ENCODE measurements around the gene SDCBP2.

Gene SDCBP2

DNA sequence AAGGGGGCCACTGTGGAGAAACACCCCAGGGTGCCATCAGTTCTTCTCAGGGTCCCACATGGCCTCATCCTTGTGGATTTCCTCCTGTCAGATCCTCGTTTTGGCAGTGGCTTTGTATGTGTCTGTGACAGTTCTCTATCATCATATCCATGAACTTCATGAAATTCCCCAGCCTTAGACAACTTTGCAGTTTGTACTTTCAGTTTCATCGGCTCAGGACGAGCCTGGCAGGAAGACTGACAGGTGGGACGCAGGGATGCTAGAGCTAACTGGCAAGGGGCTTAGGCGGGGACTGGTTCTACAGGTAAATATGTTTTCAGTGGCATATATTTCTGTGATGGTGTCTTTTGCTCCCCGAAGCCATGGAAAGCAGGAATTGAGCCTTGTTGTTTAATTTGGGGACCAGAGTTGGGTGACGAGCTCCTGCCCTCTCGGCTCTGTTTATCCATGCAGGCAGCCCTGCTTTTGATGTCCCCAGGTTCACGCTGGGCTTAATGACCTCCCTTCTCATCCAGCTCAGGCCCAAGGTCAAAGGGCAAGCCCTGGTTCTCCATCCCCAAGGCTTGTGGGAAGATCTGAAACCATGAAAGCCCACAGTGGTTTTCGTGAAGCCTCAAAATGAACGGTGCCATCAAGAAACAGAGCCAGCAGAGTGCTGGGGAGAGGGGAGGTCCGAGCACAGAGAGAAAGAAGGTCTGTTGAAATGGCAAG, 11.2 kb downstream of the SDCBP2 start:
- TF ChIP-seq, protein P1, sequence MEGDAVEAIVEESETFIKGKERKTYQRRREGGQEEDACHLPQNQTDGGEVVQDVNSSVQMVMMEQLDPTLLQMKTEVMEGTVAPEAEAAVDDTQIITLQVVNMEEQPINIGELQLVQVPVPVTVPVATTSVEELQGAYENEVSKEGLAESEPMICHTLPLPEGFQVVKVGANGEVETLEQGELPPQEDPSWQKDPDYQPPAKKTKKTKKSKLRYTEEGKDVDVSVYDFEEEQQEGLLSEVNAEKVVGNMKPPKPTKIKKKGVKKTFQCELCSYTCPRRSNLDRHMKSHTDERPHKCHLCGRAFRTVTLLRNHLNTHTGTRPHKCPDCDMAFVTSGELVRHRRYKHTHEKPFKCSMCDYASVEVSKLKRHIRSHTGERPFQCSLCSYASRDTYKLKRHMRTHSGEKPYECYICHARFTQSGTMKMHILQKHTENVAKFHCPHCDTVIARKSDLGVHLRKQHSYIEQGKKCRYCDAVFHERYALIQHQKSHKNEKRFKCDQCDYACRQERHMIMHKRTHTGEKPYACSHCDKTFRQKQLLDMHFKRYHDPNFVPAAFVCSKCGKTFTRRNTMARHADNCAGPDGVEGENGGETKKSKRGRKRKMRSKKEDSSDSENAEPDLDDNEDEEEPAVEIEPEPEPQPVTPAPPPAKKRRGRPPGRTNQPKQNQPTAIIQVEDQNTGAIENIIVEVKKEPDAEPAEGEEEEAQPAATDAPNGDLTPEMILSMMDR (IDR thresholded peaks at IDR 0.05; ENCODE audit: low read depth, low read length, missing control alignments), result no peak
- no peak for DNase-seq (ENCODE audit: low read depth)
- no peak overlapping the region for H3K4me3 ChIP-seq (ENCODE audit: low read depth, low read length)
- in situ Hi-C loops (cut with HindIII; ENCODE audit: low sequenced_read_pairs), result no loop called here

DNA sequence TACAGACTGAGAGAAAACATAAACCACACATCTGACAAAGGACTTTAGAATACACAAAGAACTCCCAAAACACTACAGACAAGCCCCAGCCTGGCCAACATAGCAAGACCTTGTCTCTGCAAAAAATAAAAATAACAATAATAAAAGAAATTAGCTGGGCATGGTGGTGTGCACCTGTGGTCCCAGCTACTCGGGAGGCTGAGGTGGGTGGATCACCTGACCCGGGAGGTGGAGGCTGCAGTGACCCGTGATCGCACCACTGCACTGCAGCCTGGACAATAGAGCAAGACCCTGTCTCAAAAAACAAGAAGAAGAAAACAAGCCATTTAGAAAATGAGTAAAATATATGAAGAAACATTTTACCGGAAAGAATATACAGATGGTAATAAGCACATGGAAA, 13.1 kb downstream of the SDCBP2 start:
- no peak overlapping the region for H3K4me3 ChIP-seq (ENCODE audit: low read depth, low read length)
- TF ChIP-seq, protein P1 (IDR thresholded peaks at IDR 0.05; ENCODE audit: low read depth, low read length, missing control alignments), result no peak
- no peak for DNase-seq (ENCODE audit: low read depth)
- in situ Hi-C loops (cut with HindIII; ENCODE audit: low sequenced_read_pairs), result no loop called here

DNA sequence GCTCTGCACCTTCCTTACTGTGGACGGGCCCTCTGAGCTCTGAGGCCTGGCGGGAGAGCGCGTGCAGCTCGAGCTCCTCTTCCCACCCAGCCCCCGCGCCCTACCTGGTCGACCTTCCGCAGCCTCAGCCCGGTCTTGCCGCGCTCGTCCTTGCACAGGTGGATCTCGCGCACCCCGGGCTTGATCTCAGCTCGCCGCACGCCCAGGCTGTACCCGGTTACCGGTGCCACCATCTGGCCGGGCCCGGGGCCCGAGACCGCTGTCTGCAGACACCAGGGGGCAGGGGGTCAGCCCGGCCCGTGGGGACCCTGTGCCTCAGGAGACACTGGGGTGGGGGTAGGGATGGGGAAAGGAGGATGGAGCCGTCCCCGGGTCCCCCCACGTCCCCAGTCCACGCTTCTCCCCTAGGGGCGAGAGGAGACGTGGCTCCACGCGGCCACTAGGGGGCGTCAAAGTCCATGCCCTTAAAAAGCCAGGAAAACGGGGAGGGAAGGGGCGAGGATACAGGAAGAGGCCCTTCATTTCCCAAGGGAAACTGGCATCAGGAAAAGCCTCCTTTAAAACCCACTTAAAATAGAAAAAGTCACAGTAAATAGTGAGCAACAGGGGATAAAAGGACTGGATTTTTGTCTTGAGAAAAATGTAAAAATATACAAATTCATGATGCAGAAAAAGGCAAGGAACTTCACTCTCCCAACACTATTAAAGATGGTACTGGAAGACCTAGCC, 15.5 kb downstream of the SDCBP2 start:
- in situ Hi-C loops (cut with HindIII; ENCODE audit: low sequenced_read_pairs), result no loop called here
- peak; percentile 39 for DNase-seq (ENCODE audit: low read depth)
- TF ChIP-seq, protein P1 (IDR thresholded peaks at IDR 0.05; ENCODE audit: low read depth, low read length, missing control alignments), result peak; percentile 97
- H3K4me3 ChIP-seq (ENCODE audit: low read depth, low read length), result peak overlapping the region; percentile 28

DNA sequence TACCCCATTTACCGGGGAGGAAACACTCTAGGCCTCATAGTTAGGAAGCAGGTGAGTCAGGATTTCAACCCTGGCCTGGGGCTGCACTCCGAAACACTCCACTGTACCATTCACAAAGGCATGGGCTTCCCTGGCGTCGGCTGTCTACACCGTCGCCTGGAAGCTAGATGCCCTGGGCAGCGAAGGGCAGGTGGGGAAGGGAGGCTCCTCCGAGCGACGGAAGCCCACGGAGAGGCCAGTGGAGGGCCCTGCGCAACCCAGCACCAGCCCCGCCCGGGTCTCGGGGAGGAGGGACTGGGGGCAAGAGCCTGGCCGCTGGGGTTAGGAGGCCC, 16.1 kb downstream of the SDCBP2 start:
- H3K4me3 ChIP-seq (ENCODE audit: low read depth, low read length), result no peak overlapping the region
- TF ChIP-seq, protein P1 (IDR thresholded peaks at IDR 0.05; ENCODE audit: low read depth, low read length, missing control alignments), result no peak
- in situ Hi-C loops (cut with HindIII; ENCODE audit: low sequenced_read_pairs), result no loop called here
- no peak for DNase-seq (ENCODE audit: low read depth)

DNA sequence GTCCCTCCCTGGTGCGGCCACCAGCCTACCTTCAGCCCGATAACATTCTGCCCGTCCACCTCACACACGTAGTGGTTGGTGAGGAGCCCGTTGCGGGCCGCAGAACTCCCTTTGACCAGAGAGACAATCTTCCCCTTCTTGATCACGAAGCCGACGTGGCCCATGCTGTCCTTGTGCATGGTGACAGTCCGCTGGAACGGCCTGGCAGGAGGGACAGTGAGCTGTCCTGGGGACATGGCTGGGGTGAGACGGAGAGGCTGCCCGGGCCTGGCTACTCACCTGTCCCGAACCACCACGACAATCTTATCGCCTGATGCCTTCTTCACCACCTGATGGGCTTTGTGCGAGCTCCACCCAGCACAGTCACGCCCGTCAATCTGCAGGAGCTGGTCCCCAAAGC, 16.6 kb downstream of the SDCBP2 start:
- DNase-seq (ENCODE audit: low read depth), result no peak
- TF ChIP-seq, protein P1 (IDR thresholded peaks at IDR 0.05; ENCODE audit: low read depth, low read length, missing control alignments), result no peak
- in situ Hi-C loops (cut with HindIII; ENCODE audit: low sequenced_read_pairs), result no loop called here
- no peak overlapping the region for H3K4me3 ChIP-seq (ENCODE audit: low read depth, low read length)

DNA sequence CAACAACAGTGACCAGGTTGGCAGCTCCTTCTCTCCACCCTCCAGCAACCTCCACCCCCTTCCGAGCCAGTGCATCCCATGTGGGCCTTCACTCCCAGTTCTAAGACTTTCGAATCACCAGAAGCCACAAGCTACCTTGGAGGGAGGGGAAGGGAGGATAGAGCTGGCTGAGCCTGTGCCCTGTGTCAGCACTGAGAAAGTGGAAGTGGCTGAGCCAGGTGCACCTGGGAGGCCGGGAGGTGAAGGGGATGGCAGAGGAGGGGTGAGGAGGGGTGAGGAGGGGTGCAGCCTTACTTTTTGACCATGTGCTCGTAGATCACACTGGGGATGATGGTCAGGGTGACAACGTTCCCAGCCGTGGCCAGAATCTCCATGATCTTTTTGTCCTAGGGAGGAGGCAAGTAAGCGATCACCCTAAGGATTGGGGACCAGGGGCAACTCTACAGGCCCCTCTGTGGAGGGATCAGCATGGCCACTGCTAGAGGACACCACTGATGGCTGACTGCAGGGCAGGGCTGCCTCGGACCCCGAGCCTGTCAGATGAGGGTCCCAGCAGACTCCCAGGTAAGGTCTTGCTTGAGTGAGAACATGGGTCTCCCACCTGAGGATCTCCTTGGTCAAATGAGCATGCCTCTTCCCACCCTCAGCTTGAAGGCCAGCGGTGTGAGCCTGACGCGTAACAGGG, 18.3 kb downstream of the SDCBP2 start:
- H3K4me3 ChIP-seq (ENCODE audit: low read depth, low read length), result no peak overlapping the region
- TF ChIP-seq, protein P1 (IDR thresholded peaks at IDR 0.05; ENCODE audit: low read depth, low read length, missing control alignments), result no peak
- DNase-seq (ENCODE audit: low read depth), result no peak
- in situ Hi-C loops (cut with HindIII; ENCODE audit: low sequenced_read_pairs), result no loop called here

Data from astrocyte of the cerebellum (primary cell).